ENCODE results near the gene BMP8B.
"Not testable (repeated sequence)": the region's sequence is repeated elsewhere in the genome, so short reads cannot be mapped to it uniquely, and the experiment has no call there.

Gene BMP8B

DNA sequence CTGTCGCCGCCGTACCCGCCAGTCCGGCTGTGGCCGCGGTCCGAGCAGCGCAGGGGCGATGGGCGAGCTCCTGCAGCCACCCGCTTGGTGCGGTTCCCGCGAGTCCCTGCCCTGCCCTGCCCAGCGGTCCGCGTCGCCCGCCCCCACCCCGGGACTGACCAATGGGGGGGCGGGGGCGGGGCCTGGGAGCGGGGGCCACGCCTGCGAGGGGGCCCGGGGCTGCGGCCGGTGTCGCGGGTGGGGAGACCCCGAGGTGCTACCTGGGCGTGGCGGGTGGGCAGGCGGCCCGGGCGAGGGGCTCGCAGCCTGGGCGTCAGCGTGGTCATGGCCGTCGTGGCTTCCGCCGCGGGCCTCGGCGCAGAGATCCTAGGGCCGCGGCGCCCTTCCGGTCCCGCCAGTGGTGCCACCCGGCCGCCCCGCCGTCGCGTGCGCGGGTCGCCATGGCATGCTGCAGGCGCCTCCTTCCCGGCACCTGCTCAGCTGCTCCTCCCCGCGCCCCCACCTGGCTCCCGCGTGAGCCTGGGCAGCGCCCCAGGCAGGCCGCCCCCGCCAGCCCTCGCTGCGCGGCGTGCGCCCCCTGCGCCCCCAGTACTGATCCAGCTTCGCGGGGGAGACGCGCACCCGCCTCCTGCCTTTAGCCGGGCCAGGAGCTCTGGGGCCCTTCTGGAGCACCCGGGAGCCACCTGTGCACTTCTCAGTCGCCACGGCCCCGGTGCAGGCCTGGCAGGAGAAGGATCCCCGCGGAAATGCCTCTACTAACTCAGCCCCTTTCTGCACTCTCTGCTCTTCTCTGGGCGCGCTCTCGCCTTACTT is at the start of gene BMP8B:
Gene BMP8B (minus strand): TSS at position 108 of the 813 bp plus-strand sequence. CDS start 380 bp downstream, outside the sequence.
- DNase-seq (ENCODE audit: low read depth in 2 of 2): no peak

- DNase-seq (ENCODE audit: low read depth in 2 of 2): no peak
Measured at GRCh38 chr1:39836595-39837110, 48.0 kb upstream of the BMP8B start.

- no peak for DNase-seq (ENCODE audit: low read depth in 2 of 2)
Measured at GRCh38 chr1:39835935-39836594, 47.4 kb upstream of the BMP8B start.

DNA sequence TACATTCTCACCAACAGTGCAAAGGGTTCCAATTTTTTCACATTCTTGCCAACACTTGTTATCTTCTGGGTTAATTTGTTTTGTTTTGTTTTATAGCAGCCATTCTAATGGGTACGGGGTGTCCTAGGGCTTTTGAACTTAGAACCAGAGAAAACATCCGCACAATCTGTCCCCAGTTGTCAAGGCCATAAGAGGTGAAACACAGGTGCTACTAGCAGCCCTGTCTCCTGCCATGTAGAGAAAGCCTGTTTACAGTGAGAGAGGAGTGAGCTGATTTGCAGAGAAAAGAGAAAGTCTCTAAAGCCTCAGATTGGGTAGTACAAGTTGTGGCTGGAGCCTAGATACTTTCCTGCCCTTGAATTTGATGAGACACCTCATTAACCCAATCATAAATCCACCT is 46.4 kb upstream of the BMP8B start:
- DNase-seq (ENCODE audit: low read depth in 2 of 2): no peak

DNA sequence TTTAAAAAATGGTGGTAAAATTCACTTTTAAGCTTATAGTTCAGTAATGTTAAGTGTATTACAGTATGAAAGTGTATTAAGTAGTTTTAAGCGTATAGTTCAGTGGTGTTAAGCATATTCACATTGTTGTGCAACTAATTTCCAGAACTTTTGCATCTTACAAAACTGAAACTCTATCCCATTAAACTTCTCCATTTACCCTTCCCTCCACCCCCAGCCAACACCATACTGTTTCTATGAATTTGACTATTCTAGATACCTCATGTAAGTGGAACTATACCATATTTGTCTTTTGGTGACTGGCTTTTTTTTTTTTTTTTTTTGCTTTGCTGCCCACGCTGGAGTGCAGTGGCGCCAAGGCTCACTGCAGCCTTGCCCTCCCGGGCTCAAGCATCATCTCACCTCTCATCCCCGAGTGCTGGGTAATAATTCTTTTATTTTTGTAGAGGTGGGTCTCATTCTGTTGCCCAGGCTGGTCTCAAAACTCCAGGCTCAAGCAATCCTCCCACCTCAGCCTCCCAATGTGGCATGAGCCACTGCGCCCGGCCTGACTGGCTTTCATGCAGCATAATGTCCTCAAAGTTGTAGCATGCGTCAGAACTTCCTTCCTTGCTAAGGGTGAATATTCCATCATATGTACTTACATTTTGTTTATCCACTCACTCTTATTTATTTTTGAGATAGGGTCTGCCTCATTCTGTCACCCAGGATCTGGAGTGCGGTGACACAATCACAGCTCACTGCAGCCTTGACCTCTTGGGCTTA is 45.1 kb upstream of the BMP8B start:
- no peak for DNase-seq (ENCODE audit: low read depth in 2 of 2)

GRCh38 chr1:39833121-39833520 is 44.5 kb upstream of the BMP8B start:
- DNase-seq (ENCODE audit: low read depth in 2 of 2): peak; percentile 37 to 40

DNA sequence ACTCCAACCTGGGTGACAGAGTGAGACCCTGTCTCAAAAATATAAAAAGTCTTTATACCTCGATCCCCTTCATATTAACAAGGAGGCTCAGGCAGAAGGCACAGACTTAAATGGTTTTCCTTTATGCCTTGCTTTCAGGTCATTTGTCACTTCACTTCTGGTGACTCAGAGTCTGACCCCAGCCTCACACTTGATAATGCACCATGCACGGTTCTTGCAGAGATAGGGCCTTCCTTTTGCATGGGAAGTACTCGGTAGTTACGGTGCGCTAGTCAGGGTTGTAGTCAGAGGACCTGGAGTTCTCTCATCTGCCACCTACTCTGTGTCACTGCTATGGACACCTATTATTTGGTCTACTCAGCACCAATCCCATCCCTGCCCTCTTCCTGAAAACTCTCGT is 43.6 kb upstream of the BMP8B start:
- DNase-seq (ENCODE audit: low read depth in 2 of 2): no peak

- DNase-seq (ENCODE audit: low read depth in 2 of 2): no peak
Measured at GRCh38 chr1:39829791-39830533, 41.3 kb upstream of the BMP8B start.

DNA sequence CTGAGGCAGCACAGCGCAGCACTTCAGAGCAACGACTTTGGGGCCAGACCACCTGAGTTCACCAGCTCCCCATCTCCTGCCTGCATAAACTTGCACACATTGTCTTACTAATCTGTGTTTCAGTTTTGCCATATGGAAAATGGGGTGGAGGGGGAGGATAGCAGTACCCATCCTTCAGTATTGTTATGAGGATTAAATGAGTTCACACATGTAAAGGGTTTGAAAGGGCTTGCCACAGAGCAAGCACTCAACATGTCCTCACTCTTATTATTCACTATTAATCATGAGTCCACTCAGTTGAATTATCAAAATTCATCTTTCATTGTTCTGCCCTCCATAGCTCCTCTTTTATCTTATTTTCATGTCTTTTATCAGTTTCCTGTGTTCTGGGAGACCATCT is 40.1 kb upstream of the BMP8B start:
- DNase-seq (ENCODE audit: low read depth in 2 of 2): no peak

GRCh38 chr1:39828255-39828654 is 39.6 kb upstream of the BMP8B start:
- DNase-seq (ENCODE audit: low read depth in 2 of 2): not testable (repeated sequence)

GRCh38 chr1:39827201-39827600 is 38.5 kb upstream of the BMP8B start:
- DNase-seq (ENCODE audit: low read depth in 2 of 2): no peak

DNA sequence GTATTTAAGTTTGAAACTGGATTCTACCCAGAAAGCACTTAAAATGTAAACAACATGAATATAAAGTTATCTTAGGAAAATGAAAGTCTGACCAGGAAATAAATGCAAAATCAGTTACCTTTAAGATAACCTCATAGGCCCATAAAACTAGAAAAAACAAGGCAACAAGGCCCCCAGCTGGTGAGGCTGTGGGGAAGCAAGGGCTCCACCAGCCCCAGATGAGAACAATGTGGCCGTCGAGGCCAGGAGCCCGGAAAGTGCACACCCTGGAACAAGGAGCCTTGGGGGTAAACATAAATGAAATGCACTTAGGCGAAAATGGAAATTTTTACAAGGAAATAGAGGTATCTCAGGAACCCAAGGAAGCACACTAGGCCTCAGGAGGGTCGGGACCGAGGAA is 37.9 kb upstream of the BMP8B start:
- no peak for DNase-seq (ENCODE audit: low read depth in 2 of 2)

GRCh38 chr1:39825432-39825941 is 36.8 kb upstream of the BMP8B start:
- no peak for DNase-seq (ENCODE audit: low read depth in 2 of 2)

GRCh38 chr1:39823450-39823849 is 34.8 kb upstream of the BMP8B start:
- DNase-seq (ENCODE audit: low read depth in 2 of 2): not testable (repeated sequence)

- DNase-seq (ENCODE audit: low read depth in 2 of 2): no peak
Measured at GRCh38 chr1:39822146-39822545, 33.5 kb upstream of the BMP8B start.

DNA sequence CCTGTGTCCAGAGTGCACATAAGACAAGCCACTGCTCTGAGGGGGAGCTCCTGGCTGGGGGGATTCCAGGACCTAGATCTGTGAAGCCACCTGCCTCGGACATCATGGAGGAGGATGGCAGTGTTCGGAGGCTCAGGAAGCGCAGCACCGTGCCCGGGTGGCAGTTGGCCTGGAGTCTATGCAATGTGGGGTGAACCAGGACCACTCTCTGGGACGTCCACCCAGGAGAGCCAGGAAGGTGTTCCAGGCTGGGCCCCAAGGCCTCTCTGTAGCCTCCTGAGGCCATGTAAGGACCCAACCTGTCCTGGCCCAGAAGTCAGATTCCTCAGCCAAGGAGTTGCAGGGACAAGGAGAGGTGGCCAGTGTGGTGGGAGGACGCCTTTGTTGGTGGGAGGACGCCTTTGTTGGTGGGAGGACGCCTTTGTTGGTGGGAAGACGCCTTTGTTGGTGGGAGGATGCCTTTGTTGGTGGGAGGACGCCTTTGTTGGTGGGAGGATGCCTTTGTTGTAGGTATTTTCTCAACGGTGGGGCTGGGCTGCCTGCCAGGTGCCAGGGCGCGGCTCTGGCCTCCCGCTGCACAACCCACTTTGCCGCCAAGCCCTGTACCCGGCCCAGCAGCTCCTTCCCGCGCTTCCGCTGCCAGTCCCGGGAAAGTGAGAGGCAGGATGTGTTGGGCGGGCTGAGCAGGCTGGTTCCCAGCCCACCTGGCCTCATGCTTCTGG is 30.6 kb upstream of the BMP8B start:
- no peak for DNase-seq (ENCODE audit: low read depth in 2 of 2)

DNA sequence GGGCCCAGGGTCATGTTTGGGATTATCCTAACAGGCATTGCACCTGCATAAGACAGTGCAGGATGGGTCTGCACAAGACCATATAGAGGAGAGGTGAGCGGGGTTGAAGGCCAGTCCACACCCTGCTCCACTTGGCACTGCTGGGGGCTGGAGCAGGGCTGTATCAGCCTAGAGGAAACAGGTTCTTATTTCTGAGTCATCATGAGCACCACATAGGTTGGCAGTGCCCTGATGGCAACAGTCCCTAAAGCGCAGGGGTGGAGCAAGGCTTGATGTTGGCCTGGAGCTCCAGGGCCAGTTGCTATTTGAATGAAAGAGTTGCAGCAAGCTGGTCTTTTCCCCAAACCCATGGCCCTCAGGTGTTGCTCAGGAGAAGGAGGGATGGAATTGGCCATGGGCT is 29.8 kb upstream of the BMP8B start:
- no peak for DNase-seq (ENCODE audit: low read depth in 2 of 2)

- DNase-seq (ENCODE audit: low read depth in 2 of 2): not testable (repeated sequence)
Measured at GRCh38 chr1:39817091-39817932, 28.6 kb upstream of the BMP8B start.

DNA sequence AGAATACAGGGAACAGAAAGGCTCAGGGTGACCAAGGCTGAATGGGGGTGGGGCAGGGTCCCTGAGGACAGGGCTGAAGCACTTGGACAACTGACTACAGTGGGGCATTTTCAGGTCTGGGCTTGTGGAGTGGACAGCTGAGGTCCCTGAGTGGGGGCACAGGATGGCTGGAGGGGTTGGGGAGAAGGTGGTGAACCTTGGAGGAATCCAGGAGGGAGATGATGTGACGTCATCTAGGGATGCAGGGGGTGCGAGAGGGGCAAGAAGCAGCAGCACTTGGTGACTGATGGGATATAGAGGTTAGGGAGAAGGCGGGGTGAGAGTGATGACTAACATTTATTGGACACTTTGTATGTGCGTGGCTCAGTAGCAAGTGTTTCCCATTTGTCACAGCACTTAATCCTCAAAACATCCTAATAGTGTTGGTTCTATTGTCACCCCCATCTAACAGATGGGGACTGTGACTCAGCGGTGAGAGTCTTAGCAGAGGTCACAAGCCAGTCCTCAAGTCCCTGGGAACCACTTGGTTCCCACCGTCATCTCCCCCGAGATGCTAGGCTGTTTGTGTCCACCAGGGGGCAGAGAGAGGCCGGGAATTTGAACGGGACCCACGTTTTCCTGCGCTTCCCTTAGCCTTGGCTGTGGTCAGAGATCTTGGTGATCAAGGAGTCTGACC is 27.9 kb upstream of the BMP8B start:
- peak; percentile 27 to 32 for DNase-seq (ENCODE audit: low read depth in 2 of 2)
